ENCODE measurements around the gene LYZ. TPM values are rescaled to one million over a fixed set of nuclear protein-coding genes. Genes with fewer than 3 reads are reported as not detected.

Gene LYZ
- total RNA-seq, 1 donor from 2014 or later: under 0.01 TPM

DNA sequence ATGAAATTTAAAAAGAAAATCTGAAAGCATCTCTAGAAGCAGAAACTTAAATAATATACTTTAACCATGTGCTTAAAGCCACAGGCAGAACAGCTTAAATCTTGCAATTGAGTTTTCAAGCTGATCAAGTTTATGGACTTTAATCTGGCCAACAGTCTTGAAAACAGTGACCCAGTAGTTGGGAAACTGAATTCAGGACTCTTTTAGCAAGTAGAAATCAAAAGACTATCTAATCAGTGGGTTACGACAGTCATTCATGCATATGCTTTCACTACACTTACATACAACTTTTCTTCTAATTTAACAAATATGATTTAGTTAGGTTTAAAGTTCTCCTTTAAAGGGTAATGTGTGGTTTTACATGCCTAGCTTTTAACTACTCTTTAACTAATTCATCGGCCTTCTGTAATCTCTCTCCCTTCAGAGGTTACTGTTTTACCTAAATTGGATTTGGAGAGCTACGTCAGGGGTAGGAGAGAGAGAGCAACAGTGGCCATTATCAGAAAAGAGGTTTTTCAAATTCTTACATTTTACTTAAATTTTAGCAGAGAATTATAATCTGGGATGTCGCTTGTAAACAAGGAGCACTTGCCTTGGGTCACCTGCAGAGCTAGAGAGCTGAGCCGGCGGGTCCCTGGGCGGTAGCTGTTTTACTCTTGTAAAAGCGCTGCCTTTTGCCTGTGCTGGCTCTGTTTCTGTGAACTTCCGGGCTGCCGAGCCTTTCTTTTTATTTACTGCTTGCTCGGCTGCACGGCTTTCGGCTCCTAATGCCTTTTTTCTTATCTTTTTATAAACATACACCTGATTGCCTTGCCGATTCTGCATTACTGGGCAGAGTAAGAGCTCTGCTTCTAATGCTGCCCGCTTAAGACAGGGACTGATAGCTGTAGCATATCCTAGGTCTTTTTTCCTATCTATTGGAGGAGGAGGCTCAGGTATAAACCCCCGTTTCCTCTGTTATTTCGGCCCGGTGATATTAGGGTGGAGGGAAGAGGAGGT, 17.4 kb upstream of the LYZ start:
- H3K36me3 ChIP-seq (ENCODE audit: control insufficient read depth, insufficient read depth, low read length): no peaks in the 10 kb centered on the region
- TF ChIP-seq, protein P1, sequence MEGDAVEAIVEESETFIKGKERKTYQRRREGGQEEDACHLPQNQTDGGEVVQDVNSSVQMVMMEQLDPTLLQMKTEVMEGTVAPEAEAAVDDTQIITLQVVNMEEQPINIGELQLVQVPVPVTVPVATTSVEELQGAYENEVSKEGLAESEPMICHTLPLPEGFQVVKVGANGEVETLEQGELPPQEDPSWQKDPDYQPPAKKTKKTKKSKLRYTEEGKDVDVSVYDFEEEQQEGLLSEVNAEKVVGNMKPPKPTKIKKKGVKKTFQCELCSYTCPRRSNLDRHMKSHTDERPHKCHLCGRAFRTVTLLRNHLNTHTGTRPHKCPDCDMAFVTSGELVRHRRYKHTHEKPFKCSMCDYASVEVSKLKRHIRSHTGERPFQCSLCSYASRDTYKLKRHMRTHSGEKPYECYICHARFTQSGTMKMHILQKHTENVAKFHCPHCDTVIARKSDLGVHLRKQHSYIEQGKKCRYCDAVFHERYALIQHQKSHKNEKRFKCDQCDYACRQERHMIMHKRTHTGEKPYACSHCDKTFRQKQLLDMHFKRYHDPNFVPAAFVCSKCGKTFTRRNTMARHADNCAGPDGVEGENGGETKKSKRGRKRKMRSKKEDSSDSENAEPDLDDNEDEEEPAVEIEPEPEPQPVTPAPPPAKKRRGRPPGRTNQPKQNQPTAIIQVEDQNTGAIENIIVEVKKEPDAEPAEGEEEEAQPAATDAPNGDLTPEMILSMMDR (IDR thresholded peaks at IDR 0.05; ENCODE audit: insufficient read depth, low read length, severe bottlenecking): no peak
- H3K27me3 ChIP-seq (ENCODE audit: control insufficient read depth, insufficient read depth, low read length): no peaks in the 10 kb centered on the region
- DNase-seq (ENCODE audit: low read depth) (peak; percentile 21), FAIRE-seq (no peak)
- H3K4me3 ChIP-seq (ENCODE audit: low read depth, low read length): peak overlapping the region; percentile 43

DNA sequence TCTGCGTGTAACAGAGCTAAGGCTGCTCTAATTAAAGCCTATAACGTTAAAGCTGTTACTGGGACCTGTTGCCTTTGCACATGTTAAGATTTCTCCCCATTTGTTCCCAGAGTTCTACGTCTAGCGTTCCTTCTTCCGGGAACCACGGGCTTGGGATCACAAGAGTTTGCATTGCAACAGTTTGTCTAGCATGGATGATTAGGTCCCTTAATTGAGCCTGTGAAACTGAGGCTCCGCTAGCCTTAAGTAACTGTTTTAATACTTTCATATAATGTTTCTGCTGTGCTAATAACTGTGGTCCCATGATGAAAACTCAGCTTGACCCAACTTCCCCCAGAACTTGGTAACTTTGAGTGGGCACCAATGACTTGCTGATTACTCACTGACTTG, 16.7 kb upstream of the LYZ start:
- peak overlapping the region; percentile 43 for H3K4me3 ChIP-seq (ENCODE audit: low read depth, low read length)
- no peak for DNase-seq (ENCODE audit: low read depth)
- no peak for FAIRE-seq
- TF ChIP-seq, protein P1 (IDR thresholded peaks at IDR 0.05; ENCODE audit: insufficient read depth, low read length, severe bottlenecking): no peak
- no peaks in the 10 kb centered on the region for H3K27me3 ChIP-seq (ENCODE audit: control insufficient read depth, insufficient read depth, low read length)
- H3K36me3 ChIP-seq (ENCODE audit: control insufficient read depth, insufficient read depth, low read length): no peaks in the 10 kb centered on the region

DNA sequence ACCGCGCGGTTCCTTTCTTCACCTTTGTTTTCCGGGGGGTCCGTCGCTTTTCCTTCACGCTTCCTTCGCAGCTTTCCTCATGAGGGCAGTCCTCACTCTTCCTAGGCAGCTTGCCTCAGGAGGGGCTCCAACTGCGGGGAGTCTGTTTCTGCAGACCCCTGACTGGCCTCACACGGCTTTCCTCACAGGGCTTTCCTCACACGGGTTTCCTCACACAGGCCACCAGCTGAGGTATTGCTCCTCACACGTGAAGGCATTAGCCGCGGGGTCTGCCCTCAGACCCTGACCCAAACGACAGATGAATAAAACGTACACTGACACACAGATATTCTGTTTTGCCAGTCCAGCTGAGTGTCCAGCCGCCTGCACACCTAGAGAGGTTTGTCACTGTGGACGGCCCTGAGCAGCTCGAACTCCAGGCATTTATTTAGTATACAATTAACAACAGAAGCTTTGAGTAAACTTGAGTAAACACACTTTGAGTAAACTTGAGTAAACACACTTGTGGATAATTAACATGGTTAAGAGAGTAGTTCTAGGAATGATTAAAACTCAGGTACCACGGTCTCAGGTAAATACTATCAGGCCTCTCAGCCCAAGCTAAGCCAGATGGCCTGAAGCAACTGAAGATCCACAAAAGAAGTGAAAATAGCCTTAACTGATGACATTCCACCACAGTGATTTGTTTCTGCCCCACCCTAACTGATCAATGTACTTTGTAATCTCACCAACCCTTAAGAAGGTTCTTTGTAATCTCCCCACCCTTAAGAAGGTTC, 16.1 kb upstream of the LYZ start:
- TF ChIP-seq, protein P1 (IDR thresholded peaks at IDR 0.05; ENCODE audit: insufficient read depth, low read length, severe bottlenecking): no peak
- no peak for DNase-seq (ENCODE audit: low read depth)
- no peak for FAIRE-seq
- Histone ChIP-seq H3K27me3 (ENCODE audit: control insufficient read depth, insufficient read depth, low read length) (no peaks in the 10 kb centered on the region), H3K36me3 (ENCODE audit: control insufficient read depth, insufficient read depth, low read length) (no peaks in the 10 kb centered on the region), H3K4me3 (ENCODE audit: low read depth, low read length) (no peak overlapping the region)

DNA sequence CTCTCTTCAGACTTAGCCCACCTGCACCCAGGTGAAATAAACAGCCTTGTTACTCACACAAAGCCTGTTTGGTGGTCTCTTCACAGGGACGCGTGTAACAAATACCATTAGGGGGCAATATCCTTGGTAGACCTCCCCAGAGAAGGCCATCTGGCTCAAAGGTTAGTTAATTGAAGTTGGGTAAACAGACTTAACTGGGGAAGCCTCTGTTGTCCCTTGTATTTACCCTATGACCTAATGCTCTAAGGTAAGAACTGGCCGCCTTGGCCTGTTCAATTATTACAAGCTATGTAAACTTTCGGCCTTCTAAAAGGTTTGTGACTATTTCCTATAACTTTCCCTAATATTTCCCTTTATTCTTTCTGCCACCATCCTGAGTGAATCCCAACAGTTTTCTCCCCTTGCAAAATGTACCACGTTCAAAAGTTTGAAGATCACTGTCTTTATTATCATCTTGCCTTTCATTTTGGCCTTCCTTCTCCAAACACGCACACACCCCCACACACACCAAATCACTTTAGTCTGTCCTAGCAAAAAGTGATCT, 15.3 kb upstream of the LYZ start:
- no peak for FAIRE-seq

DNA sequence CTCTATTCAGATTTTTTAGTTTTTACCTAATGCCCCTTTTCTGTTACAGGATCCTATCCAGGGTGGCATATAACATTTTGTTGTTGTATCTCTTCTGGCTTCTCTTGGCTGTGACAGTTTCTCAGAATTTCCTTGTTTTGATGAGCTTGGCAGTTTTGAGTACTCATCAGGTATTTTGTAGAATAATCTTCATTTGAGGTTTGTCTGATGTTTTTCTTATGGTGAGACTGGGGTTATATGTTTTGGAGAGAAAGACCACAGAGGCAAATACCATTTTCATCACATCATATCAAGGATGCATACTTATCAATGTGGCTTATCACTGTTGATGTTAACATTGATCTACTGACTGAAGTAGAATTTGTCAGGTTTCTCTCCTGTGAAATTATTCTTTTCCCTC, 14.0 kb upstream of the LYZ start:
- H3K4me3 ChIP-seq (ENCODE audit: low read depth, low read length): no peak overlapping the region
- H3K27me3 ChIP-seq (ENCODE audit: control insufficient read depth, insufficient read depth, low read length): no peaks in the 10 kb centered on the region
- TF ChIP-seq, protein P1 (IDR thresholded peaks at IDR 0.05; ENCODE audit: insufficient read depth, low read length, severe bottlenecking): no peak
- no peak for DNase-seq (ENCODE audit: low read depth)
- FAIRE-seq: no peak
- no peaks in the 10 kb centered on the region for H3K36me3 ChIP-seq (ENCODE audit: control insufficient read depth, insufficient read depth, low read length)

More for the DNA sequence above, 15.3 kb upstream of the LYZ start:
- Histone ChIP-seq H3K36me3 (ENCODE audit: control insufficient read depth, insufficient read depth, low read length) (no peaks in the 10 kb centered on the region), H3K4me3 (ENCODE audit: low read depth, low read length) (no peak overlapping the region), H3K27me3 (ENCODE audit: control insufficient read depth, insufficient read depth, low read length) (no peaks in the 10 kb centered on the region)
- TF ChIP-seq, protein P1 (IDR thresholded peaks at IDR 0.05; ENCODE audit: insufficient read depth, low read length, severe bottlenecking): no peak
- no peak for DNase-seq (ENCODE audit: low read depth)

Data from bronchial epithelial cell (primary cell).